ENCODE data around the gene MCMBP. TPM values are rescaled to one million over a fixed set of nuclear protein-coding genes. Genes with fewer than 3 reads are reported as not detected.
A peak's percentile ranks its signal among the peaks of the same experiment; 100 is the strongest.
"Not testable (repeated sequence)": the region's sequence is repeated elsewhere in the genome, so short reads cannot be mapped to it uniquely, and the experiment has no call there.

Gene MCMBP
- polyA plus RNA-seq (ENCODE audit: insufficient read length in 10 of 10), result 10 to 100 TPM; 37.7 to 53.0 (median 41.6) TPM
- long read RNA-seq, donor 1, full-length matches to known transcripts, result 6 of 6 reads
- long read RNA-seq, donor 1, partial matches to known transcripts, result 0 of 6 reads
- long read RNA-seq, donor 1, other reads (novel, unspliced or antisense), result 0 of 6 reads
- long read RNA-seq, donor 2, full-length matches to known transcripts, result 6 of 6 reads
- long read RNA-seq, donor 2, partial matches to known transcripts, result 0 of 6 reads
- long read RNA-seq, donor 2, other reads (novel, unspliced or antisense), result 0 of 6 reads
- long read RNA-seq, donor 3, result 0 reads
- long read RNA-seq, donor 4, partial matches to known transcripts, result 0 of 2 reads
- long read RNA-seq, donor 4, other reads (novel, unspliced or antisense), result 0 of 2 reads
- long read RNA-seq, donor 5, partial matches to known transcripts, result 0 of 1 reads
- long read RNA-seq, donor 5, other reads (novel, unspliced or antisense), result 0 of 1 reads
- long read RNA-seq, donor 6, full-length matches to known transcripts, result 4 of 4 reads
- long read RNA-seq, donor 6, partial matches to known transcripts, result 0 of 4 reads
- long read RNA-seq, donor 6, other reads (novel, unspliced or antisense), result 0 of 4 reads
- long read RNA-seq, donor 7, full-length matches to known transcripts, result 5 of 5 reads
- long read RNA-seq, donor 7, partial matches to known transcripts, result 0 of 5 reads
- long read RNA-seq, donor 7, other reads (novel, unspliced or antisense), result 0 of 5 reads
- long read RNA-seq, donor 8, full-length matches to known transcripts, result 3 of 3 reads
- long read RNA-seq, donor 8, partial matches to known transcripts, result 0 of 3 reads
- long read RNA-seq, donor 8, other reads (novel, unspliced or antisense), result 0 of 3 reads
- long read RNA-seq, donor 9, result 0 reads

GRCh38 chr10:119872610-119872859 lies at the start of gene MCMBP:
MCMBP (minus strand) TSS chr10:119872843; CDS start chr10:119872584, 259 bp downstream.
- no peak for DNase-seq

- DNase-seq, result no peak
Measured at GRCh38 chr10:119919826-119920225, 47.2 kb upstream of the MCMBP start.

GRCh38 chr10:119919271-119919670 lies 46.6 kb upstream of the MCMBP start:
- DNase-seq, result no peak

- no peak for DNase-seq
Measured at GRCh38 chr10:119917777-119918176, 45.1 kb upstream of the MCMBP start.

GRCh38 chr10:119910689-119911088 lies 38.0 kb upstream of the MCMBP start:
- DNase-seq, result no peak

GRCh38 chr10:119908166-119908565 lies 35.5 kb upstream of the MCMBP start:
- peak in 1 of 3 donors; percentile 16 for DNase-seq

- not testable (repeated sequence) for DNase-seq
Measured at GRCh38 chr10:119907695-119908094, 35.1 kb upstream of the MCMBP start.

GRCh38 chr10:119903946-119904666 lies 31.5 kb upstream of the MCMBP start:
- DNase-seq, result no peak

- no peak for DNase-seq
Measured at GRCh38 chr10:119898577-119898976, 25.9 kb upstream of the MCMBP start.

GRCh38 chr10:119896937-119897770 lies 24.5 kb upstream of the MCMBP start:
- peak in 1 of 3 donors; percentile 16 for DNase-seq

- DNase-seq, result no peak
Measured at GRCh38 chr10:119896061-119896655, 23.5 kb upstream of the MCMBP start.

GRCh38 chr10:119893845-119894427 lies 21.3 kb upstream of the MCMBP start:
- no peak for DNase-seq

GRCh38 chr10:119893074-119893473 lies 20.4 kb upstream of the MCMBP start:
- DNase-seq, result peak in 1 of 3 donors; percentile 8

GRCh38 chr10:119892188-119893065 lies 19.8 kb upstream of the MCMBP start, which contains the start of gene SEC23IP:
SEC23IP (plus strand) TSS chr10:119892730; CDS start chr10:119892783, 53 bp downstream.
- peak; percentile 96 to 98 (median 97) for DNase-seq

GRCh38 chr10:119891849-119892187 lies 19.2 kb upstream of the MCMBP start:
- DNase-seq, result not testable (repeated sequence)

- DNase-seq, result not testable (repeated sequence)
Measured at GRCh38 chr10:119890307-119890706, 17.7 kb upstream of the MCMBP start.

GRCh38 chr10:119889201-119889600 lies 16.6 kb upstream of the MCMBP start:
- not testable (repeated sequence) for DNase-seq

- not testable (repeated sequence) for DNase-seq
Measured at GRCh38 chr10:119888715-119889114, 16.1 kb upstream of the MCMBP start.

GRCh38 chr10:119886070-119886469 lies 13.4 kb upstream of the MCMBP start:
- not testable (repeated sequence) for DNase-seq
